ENCODE data around the gene GHRHR. TPM values are rescaled to one million over a fixed set of nuclear protein-coding genes. Genes with fewer than 3 reads are reported as not detected.

GHRHR gene
- total RNA-seq, 2 donors from 2014 or later = not detected

DNA sequence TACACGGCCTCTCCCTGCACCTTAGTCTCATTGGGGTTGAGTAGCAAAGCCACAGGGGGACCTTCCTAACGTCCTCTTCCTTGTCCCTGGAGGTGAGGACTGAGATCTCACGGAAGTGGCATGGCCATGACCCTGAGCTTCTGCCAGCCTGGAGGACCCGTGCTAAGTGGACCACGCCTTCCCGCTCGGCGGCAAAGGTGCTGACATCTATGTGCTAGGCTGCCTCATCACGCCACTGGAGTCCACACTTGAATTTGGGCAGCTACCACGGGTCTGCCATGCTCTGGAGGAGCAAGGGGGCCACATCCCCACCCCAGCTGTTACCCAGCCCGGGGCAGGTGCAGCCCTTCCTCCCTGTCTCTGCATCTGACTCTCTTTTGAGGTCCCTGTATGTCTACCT is 15.3 kb downstream of the GHRHR start:
- no peak for DNase-seq
- no peak for ATAC-seq
- intact Hi-C loops (cut with DNase I) = loop anchor here in 1 of 2 donors (5.0 kb wide), 1 partner anchor 133 kb away; no protein-coding TSS in a partner anchor

DNA sequence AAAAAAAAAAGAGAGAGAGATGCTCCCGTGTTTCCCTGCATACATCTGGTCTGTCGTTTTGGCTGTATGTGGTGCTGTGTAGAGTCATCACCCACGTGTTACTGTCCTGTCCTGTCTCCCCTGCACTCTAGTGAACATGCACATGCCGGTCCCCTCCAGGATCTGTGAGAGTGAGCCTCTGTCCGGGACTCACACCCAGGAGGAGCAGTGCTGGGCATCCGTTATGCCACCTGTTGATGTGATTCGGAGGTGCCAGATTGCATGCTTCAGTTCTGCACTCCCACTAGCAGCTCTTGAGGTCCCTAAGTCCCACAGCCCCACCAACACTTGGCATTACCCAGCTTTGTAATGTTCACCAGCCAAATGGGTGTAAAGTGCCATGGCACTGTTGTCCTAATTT is 16.4 kb downstream of the GHRHR start:
- intact Hi-C loops (cut with DNase I) = loop anchor here in 1 of 2 donors (5.0 kb wide), 1 partner anchor 238 kb away; no protein-coding TSS in a partner anchor
- no peak for DNase-seq
- no peak for ATAC-seq

DNA sequence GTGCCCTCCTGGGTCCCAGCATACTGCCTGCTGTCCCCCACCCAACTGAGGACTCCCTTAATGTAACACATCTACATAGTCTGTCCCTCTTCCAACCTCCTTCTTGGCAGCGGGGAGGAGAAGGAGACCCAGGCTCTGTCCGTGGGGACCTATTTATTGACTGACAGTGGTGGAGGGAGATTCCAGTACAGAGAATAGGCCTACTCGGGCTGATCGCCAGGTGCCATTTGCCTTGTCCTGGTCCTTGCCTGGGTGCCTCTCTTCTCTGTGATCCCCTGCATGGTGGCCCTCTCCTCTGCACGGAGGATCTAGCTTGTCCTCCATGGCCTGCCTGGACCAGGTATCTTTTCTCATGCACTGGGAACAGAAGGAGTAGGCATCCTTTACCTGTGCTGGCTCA is 17.0 kb downstream of the GHRHR start:
- intact Hi-C loops (cut with DNase I) = loop anchor here in 1 of 2 donors (5.0 kb wide), 1 partner anchor 238 kb away; no protein-coding TSS in a partner anchor
- no peak for DNase-seq

DNA sequence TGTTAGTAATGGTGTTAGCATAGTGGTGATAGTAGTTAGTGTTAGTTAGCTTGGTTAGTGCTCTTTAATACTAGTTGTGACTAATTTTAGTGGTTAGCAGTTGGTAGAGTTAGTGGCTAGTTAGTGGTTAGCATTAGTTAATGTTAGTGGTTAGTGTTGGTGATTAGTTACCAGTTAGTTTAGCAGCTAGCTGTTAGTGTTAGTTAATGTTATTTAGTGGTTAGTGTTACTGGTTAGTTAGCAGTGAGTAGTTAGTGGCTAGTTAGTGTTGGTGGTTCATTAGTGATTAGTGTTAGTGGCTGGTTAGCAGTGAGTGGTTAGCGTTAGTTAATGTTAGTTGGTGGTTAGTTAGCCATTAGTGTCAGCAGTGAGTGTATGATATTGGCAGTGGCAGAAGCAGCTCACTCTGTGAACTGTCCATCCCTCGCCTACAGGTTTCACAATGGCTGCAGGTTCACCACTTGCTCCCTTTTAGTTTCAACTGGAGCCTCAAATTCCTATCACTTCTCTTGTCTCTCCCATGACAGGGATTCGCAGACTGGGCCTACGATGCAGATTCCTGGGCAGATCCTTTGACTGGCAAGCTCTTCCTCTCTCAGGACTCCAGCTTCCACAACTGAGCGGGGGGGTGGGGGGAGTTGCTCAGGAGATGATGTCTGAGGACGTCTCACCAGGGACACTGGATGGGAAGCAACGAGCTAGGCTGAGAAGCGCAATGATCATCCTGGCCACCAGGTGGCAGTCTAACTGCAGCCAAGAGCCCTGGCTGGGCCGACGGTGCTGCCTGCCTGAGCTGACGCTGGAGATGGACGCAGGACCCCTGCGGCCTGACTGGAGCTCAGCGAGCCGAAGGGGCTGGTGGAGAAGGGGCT is 19.5 kb downstream of the GHRHR start:
- intact Hi-C loops (cut with DNase I) = loop anchor here in 1 of 2 donors (1.0 to 5.0 kb wide), 2 partner anchors 139 to 241 kb away; no protein-coding TSS in a partner anchor
- DNase-seq (peak; percentile 88), ATAC-seq (peak; percentile 81 to 89)

More for the DNA sequence above, 17.0 kb downstream of the GHRHR start:
- no peak for ATAC-seq

DNA sequence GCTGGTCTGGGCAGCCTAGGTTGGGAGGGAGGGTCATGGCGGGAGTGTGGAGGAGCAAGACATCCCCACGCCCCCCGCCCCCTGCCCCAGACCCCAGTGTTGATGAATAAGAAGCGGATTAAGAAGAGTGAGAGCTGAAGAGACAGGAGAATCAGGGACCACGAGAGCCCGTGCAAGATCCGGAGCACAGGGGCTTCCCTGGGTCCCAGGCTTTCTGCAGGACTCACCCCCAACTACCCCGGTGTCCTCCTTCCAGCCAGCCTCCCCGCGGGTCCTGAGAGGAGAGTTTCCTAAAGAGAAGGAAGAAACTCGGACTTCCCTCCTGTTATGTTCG is 20.1 kb downstream of the GHRHR start:
- DNase-seq = no peak
- intact Hi-C loops (cut with DNase I) = loop anchor here in 1 of 2 donors (1.0 to 5.0 kb wide), 2 partner anchors 138 to 242 kb away; no protein-coding TSS in a partner anchor
- ATAC-seq = no peak

DNA sequence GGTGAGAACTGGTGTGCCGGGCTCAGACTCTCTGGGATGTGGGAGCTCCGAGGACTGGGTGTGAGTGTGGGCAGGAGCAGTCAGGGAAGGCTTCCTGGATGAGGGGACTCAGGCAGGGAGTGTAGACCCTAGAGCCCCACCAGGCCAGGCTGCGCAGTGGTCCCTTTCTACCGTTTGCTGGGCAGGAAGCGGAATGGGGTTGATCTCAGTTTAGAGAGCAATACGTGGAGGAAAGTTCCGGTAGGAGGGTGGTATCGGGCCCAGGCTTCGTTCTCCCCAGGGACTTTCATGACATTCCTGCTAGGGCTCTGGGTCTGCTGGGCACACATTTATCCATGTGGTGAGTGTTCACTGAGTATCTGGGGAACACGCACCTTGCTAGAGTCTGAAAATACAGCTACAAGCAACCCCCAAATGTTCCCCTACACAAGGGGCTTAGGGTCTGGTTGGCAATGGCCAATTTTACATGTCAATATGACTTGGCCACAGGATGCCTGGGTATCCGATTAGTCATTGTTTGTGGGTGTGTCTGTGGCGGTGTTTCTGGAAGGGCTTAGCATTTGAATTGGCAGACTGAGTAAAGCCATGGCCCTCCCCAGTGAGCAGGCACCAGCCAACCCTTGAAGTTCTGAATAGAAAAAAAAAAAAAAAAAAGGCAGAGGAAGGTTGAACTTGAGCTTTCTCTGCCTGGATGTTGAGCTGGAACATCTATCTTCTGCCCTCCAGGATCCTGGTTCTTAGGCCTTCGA is 20.8 kb downstream of the GHRHR start:
- DNase-seq (no peak), ATAC-seq (peak; percentile 39 to 58)
- intact Hi-C loops (cut with DNase I) = loop anchor here (5.0 kb wide), 2 partner anchors 138 to 242 kb away; no protein-coding TSS in a partner anchor

DNA sequence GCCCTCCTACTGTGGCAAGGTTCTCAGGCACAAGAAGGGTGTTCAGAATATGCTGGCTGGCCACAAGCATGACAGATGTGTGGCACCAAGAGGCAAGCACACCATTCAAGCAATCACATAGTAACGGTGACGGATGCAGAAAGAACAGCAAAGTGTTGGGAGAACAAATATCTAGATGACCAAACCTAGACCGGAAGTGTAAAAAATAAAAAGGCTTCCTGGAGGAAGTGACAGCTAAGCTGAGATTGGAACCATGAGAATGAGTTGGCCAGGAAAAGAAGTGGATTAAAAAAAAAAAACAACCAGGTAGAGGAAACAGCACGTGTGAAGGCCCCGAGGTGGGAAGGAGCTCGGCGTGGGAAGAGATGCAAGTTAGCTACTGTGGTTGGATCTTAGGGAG is 22.0 kb downstream of the GHRHR start:
- intact Hi-C loops (cut with DNase I) = loop anchor here in 1 of 2 donors (5.0 kb wide), 1 partner anchor 137 kb away; no protein-coding TSS in a partner anchor
- ATAC-seq = no peak
- DNase-seq = no peak

DNA sequence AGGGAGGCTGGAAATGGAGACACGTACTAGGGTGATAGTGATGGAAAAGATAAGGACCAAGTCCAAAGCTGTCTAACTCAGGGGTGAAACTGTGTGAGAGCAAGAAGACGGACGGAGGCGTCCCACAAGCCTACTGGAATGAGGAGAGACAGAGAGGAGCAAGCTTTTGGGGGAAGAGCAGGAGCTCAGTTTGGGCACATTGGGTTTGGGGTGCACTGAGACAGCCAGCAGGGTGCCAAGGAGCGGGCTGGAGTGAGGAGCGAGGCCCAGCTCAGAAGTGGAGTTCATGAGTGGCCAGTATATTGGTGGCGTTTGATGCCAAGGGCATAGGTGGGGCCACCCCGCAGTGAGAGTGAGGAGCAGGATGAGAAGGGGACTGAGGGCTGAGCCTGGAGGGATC is 22.6 kb downstream of the GHRHR start:
- ATAC-seq (no peak), DNase-seq (no peak)
- intact Hi-C loops (cut with DNase I) = loop anchor here in 1 of 2 donors (5.0 kb wide), 1 partner anchor 136 kb away; no protein-coding TSS in a partner anchor

DNA sequence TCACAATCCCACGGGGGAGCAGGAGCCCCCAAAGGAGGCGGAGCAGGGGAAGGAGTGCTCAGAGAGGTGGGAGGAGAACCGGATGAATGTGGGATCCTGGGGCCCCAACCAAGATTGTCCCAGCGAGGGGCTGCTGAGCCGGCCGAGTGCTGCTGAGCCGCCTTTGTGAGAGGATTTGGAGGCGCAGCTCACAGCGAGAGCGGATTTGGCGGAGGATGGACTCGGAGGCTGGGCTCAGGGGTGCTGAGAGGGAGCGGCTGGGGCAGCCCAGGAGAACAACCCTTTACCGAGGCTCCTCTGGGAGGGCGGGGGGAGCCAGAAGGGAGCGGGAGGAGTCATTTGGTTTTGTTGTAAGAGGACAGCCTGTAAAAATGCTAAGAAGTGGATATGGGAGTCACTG is 23.0 kb downstream of the GHRHR start:
- intact Hi-C loops (cut with DNase I) = loop anchor here in 1 of 2 donors (5.0 kb wide), 1 partner anchor 136 kb away; no protein-coding TSS in a partner anchor
- DNase-seq (no peak), ATAC-seq (no peak)

DNA sequence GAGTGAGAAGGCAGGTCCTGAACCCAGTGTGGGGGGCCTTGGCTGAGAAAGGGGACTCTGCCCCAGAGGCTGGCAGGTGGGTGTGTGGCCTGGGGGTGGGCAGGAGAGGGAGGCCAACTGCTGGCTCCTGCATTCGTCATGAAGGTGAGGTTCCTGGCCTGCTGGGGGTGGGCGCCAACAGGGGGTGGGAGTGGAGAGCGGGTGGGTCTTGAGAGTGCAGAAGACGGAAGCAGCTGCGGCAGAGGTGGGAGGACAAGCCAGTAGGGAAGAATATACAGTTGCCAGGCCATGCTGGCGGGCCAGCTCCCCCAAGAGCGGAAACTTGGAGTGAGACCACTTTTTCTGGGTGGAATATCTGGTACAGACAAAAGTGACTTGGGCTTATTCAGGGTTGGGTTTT is 23.4 kb downstream of the GHRHR start:
- intact Hi-C loops (cut with DNase I) = loop anchor here in 1 of 2 donors (5.0 kb wide), 1 partner anchor 135 kb away; no protein-coding TSS in a partner anchor
- ATAC-seq (no peak), DNase-seq (no peak)

DNA sequence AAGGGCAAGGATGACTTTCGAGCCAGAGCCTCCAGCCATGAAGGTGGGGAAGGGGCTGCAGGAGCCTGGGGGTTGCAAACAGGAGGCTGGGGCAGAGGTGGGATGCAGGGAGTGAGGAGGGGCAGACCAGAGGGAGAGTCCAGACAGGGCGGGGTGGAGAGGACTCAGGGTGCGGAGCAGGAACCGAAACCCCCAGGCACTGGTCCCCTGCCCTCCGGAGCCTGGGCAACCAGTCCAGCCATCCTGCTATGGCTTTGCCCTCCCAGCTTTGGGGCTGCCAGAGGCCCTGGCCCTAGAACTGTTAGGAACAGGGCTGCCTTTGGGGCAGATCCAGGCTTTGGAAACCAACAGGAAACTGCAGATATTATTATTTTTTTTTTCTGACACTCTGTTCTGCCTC is 24.2 kb downstream of the GHRHR start:
- no peak for ATAC-seq
- no peak for DNase-seq
- intact Hi-C loops (cut with DNase I) = loop anchor here in 1 of 2 donors (5.0 kb wide), 1 partner anchor 134 kb away; no protein-coding TSS in a partner anchor

DNA sequence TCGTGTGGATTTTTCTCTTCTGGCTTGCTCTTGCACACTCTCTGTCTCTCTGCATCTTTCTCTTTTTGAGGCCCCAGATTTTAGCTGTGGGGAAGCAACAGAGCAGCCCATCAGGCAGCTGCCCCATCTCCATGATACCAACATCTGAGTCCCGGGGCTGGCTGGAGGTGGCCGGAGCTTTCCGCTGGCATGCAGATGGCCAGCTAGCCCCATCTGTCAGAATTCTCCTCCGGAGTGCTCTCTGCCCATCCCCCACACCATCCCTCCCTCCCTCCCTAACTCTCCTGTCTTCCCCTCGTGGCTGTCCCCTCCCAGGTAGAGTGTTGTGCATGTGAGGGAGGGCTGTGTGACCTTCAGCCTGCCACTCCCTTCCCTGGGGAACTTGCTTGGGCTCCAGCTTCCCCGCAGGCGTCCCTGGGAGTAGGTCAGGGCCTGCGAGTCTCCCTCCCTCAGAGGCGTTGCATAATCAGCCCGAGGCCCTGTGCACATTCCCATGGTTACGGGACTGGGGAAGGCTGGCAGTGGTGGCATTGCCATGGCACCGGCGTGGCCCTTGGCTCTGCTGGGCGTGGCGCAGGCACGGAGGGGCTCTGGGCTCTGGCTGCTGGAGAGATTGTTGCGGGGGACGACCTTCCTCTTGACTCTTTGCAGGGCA is 24.7 kb downstream of the GHRHR start:
- intact Hi-C loops (cut with DNase I) = loop anchor here in 1 of 2 donors (5.0 kb wide), 1 partner anchor 134 kb away; no protein-coding TSS in a partner anchor
- DNase-seq (no peak), ATAC-seq (peak; percentile 7 to 66)

DNA sequence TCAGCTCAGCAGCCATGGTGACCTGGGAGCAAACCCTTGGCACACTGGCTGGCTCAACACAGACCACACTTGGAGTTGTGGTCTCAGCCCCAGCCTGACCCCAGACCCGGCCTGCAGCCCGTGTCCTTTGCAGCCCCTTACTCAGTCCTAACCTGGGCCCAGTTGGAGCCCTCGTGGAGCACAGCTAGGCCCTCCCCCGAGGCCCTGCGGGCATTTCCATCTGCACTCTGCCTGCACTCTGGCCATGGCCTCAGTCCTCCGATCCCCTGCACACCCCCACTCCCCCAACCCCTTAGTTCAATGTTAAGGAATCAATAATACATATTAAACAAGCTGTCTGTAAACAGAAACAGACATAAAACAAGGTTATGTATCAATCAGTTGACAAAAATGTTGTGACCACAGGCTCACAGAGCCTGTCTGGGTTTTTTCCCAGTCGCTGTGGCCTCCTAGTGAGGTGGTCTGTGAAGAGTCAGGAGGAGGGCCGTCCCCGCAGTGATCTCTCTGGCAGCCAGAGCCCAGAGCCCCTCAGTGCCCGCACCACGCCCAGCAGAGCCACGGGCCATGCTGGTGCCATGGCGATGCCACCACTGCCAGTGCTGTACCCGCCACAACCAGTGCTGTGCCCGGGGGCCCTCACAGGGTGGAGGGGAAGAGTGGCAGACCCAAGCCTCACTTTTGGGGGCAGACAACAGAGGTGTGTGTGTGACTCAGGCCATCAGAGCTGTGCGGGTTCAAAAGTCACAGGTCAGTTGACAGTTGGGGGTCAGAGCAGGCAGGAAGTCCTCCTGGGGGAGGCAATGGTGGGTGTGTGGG is 25.5 kb downstream of the GHRHR start:
- intact Hi-C loops (cut with DNase I) = loop anchor here in 1 of 2 donors (5.0 kb wide), 1 partner anchor 133 kb away; no protein-coding TSS in a partner anchor
- DNase-seq (no peak), ATAC-seq (no peak)

DNA sequence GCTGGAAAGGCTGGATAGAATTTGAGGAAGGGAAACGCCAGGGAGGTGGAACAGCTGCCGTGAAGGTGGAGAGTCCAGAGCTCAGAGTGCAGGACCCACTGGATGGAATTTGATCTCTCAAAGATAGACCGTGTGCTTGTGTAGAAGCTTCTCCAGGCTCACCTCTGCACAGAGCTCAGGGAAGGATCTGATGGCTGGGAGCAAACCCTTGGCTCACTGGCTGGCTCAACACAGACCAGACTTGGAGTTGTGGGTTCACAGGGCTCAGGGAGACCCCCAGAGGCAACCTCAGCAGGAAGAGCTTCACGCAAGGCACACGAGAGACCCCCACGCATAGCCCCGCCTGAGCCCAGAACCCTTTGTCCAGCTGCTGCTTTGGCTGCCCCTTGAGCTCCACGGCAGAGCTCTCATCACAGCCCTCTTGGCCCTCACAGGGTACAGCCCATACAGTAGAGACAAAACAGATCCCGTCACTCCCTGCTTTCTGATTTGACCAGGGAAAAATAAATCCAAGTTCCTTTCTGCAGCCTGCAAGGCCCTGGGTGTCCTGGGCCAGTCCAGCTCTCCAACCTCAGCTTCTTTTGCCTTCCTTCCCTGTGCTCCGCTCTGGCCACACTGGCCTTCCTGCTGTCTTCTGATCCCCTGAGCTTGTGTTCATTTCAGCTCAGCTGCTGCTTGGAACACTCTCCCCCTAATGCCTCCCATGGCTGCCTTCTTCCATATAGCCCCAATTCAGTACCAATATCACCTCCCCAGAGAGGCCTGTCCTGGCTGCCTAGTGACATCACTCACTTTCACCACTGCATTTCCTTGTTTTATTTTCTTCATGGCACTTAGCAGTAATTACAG is 26.3 kb downstream of the GHRHR start:
- no peak for ATAC-seq

DNA sequence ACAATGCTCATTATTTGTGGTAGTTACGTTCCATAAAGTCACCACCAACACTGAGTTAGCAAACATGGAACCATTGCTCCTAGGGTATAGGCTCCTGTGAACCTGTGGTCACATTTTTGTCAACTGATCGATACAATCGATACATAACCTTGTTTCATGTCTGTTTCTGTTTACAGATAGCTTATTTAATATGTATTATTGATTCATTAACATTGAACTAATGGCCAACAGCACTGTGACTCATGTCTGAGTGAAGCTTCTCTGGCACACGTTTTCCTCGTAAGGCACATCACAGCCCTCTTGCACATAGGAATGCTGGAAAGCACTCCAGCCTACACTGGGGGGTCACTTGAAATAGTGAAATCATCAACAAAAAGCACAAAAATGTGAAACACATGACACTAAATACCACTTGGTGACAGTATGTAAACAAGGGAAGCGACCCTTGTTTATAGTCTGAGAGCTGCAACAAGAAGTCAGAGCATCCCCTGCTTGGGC is 27.0 kb downstream of the GHRHR start:
- DNase-seq (no peak), ATAC-seq (no peak)
- intact Hi-C loops (cut with DNase I) = no loop called here

More for the DNA sequence above, 26.3 kb downstream of the GHRHR start:
- intact Hi-C loops (cut with DNase I) = loop anchor here in 1 of 2 donors (5.0 kb wide), 1 partner anchor 132 kb away; no protein-coding TSS in a partner anchor
- DNase-seq = no peak

DNA sequence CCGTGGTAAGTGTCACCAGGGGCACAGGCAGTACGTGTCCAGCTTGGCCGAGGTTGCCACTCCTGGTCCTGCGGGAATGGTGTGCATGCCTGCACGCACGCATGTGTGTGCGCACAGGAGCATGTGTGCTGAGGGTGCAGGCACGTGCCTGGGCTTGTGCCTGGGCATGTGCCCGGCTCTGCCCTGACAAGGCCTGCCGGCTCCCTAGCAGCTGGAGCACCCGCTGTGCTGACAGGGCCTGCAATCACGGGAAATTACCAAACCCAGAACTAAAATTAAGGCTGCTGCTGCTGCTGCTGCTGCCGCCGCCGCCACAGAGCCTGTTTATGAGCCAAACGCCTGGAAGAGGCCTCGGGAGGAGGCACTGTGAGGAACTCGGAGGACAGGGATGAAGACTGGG is 28.7 kb downstream of the GHRHR start:
- ATAC-seq = peak in 1 of 2 donors; percentile 3

More for the DNA sequence above, 28.7 kb downstream of the GHRHR start:
- intact Hi-C loops (cut with DNase I) = no loop called here
- DNase-seq = no peak
